Posterior vena cava (tissue), 2 donors: ENCODE measurements around the gene APRT. TPM values are rescaled to one million over a fixed set of nuclear protein-coding genes. Genes with fewer than 3 reads are reported as not detected.
"Not testable (repeated sequence)": the region's sequence is repeated elsewhere in the genome, so short reads cannot be mapped to it uniquely, and the experiment has no call there.

ENCODE experiments used
- DNase-seq: peaks from one replicate; pipeline ENCODE4 v3.0.0-alpha.2; 2020; ENCODE audit warnings: low spot score
- intact Hi-C, 2 donors: fragments of 100-400 bp; cut with DNase I; formaldehyde crosslinking; loops; one replicate each; pipeline versions ENCODE4 v1.14.1 to v1.14.2; 2022 to 2023
- total RNA-seq, 2 donors: library from RNA; stranded (reverse); fragmentation: NEBNext Ultra II Directional; extraction: Animal tissue kit (Norgen Biotek cat#: 25700); gene quantifications; one replicate each; pipeline ENCODE4 v1.2.1, GENCODE V29; 2021
- donor health status: DM: yes; HTN: yes; CAD: no.
- donor health status: DM: yes; HTN: yes; CAD: no.

The APRT gene
- total RNA-seq, 2 donors from 2014 or later: 73.1 to 92.8 TPM

GRCh38 chr16:88826070-88826840, 14.5 kb upstream of the APRT start:
- no peak for DNase-seq
- intact Hi-C loops: no loop called here

- intact Hi-C loops: no loop called here
- no peak for DNase-seq
These were observed 13.4 kb upstream of the APRT start for GRCh38 chr16:88825146-88825545.

- intact Hi-C loops: no loop called here
- no peak for DNase-seq
These were observed 12.7 kb upstream of the APRT start for GRCh38 chr16:88824256-88825077.

GRCh38 chr16:88823646-88824045, 11.9 kb upstream of the APRT start:
- DNase-seq, intact Hi-C loops: not testable (repeated sequence)

GRCh38 chr16:88822281-88823040, 10.7 kb upstream of the APRT start:
- intact Hi-C loops: no loop called here
- no peak for DNase-seq

GRCh38 chr16:88821168-88821850, 9.6 kb upstream of the APRT start:
- DNase-seq: no peak
- intact Hi-C loops: no loop called here

GRCh38 chr16:88820385-88821025, 8.8 kb upstream of the APRT start:
- intact Hi-C loops: no loop called here
- DNase-seq: no peak

- intact Hi-C loops: no loop called here
- no peak for DNase-seq
These were observed 7.4 kb upstream of the APRT start for GRCh38 chr16:88819126-88819525.

GRCh38 chr16:88818575-88818874, 6.8 kb upstream of the APRT start:
- no peak for DNase-seq
- intact Hi-C loops: no loop called here

GRCh38 chr16:88817785-88818574, 6.3 kb upstream of the APRT start:
- intact Hi-C loops: no loop called here
- no peak for DNase-seq

GRCh38 chr16:88816736-88817535, 5.2 kb upstream of the APRT start:
- no peak for DNase-seq
- intact Hi-C loops: no loop called here

GRCh38 chr16:88815901-88816589, 4.3 kb upstream of the APRT start:
- intact Hi-C loops: no loop called here
- no peak for DNase-seq

GRCh38 chr16:88815227-88815626, 3.5 kb upstream of the APRT start:
- no peak for DNase-seq
- intact Hi-C loops: no loop called here

GRCh38 chr16:88814144-88814502, 2.4 kb upstream of the APRT start:
- DNase-seq: no peak
- intact Hi-C loops: loop anchor here in 1 of 2 donors (1.0 kb wide), 1 partner anchor 95 kb away; no protein-coding TSS in a partner anchor

GRCh38 chr16:88813269-88814143, 1.8 kb upstream of the APRT start:
- intact Hi-C loops: loop anchor here in 1 of 2 donors (1.0 kb wide), 1 partner anchor 96 kb away; no protein-coding TSS in a partner anchor

More at GRCh38 chr16:88813269-88814143, 1.8 kb upstream of the APRT start:
- DNase-seq: no peak
